HG03139 (cell line): ENCODE data around the gene LRP11.
"Not testable (repeated sequence)": the region's sequence is repeated elsewhere in the genome, so short reads cannot be mapped to it uniquely, and the experiment has no call there.

Experiments used
- ATAC-seq: cut with Tn5 transposase; IDR thresholded peaks from one replicate; pipeline ENCODE4 v1.9.1; 2021; ENCODE audit not compliant: unreplicated experiment

Gene LRP11

GRCh38 chr6:149869275-149869892 is 5.2 kb upstream of the LRP11 start:
- no peak for ATAC-seq

DNA sequence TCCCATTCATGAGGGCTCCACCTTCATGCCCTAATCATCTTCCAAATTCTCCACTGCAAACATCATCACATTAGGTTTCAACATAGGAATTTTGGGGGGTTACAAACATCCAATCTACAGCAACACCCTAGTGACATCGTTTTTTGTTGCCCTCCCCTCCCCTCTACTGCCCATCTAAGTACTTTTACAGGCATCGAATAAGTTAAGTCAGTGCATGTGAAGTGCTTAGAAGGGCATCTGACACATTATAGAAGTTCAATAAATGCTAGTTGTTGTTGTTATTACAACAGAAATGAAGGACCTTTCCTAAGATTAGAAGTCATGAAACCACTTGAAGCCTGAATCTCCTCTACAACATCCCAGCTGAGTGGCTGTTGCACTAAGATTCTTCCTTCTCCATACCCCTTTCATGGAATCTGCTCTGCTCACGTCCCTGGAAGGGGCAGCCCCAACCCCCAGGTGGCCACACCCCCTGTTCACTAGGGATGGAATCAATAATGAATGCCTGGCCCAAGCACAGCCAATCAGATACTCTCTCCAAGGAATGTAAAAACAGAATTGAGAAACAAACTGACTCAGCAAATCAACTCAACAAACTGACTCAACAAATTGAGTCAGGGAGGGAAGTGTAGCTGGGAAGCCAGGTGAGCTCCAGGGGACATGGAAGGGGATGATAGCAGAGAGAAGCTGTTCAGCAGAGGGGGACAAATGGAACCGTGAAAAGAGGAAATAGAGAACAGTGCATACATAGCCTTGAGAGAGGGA is 3.9 kb upstream of the LRP11 start:
- ATAC-seq, result no peak

DNA sequence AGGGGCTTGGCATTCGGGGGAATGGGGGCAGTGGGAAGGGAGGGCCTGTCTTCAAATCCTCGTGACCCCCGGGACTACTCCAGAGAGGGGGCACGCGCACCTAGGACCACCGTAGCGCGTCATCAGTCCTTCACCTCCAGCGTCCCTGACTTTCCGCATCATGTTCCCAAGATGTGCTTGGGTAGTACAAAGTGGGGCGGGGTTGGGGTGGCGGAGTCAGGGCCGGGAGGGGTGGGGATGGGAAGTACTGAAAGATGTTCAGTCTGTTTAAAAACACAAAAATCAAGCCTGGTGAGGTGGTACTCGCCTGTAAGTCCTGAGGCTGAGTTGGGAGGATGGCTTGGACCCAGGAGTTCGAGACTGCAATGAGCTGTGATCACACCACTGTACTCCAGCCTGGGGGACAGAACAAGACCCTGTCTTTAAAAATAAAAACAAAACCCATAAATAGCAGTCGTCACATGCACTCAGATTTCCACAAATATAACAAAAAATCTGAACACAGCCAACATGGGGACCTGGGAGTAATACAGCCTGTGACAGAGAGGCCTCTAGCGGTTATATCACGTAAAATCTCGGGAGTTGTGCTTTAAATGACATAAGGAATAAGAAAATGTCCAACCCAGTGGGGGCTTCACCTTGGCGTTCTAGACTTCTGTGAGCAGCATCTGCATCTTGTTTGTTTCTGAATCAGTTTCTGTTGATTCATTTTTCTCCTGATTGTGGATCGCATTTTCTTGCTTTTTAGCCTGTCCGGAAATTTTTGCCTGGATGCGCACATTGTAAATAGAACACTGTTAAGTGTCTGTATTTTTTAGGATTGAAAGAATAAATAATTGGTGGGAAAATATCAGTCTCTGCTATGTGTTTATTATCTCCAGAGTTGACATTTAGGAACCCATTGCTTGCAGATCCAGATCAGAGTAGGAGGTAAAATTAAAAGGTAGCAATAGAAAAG is 698 bp upstream of the LRP11 start:
- no peak for ATAC-seq

DNA sequence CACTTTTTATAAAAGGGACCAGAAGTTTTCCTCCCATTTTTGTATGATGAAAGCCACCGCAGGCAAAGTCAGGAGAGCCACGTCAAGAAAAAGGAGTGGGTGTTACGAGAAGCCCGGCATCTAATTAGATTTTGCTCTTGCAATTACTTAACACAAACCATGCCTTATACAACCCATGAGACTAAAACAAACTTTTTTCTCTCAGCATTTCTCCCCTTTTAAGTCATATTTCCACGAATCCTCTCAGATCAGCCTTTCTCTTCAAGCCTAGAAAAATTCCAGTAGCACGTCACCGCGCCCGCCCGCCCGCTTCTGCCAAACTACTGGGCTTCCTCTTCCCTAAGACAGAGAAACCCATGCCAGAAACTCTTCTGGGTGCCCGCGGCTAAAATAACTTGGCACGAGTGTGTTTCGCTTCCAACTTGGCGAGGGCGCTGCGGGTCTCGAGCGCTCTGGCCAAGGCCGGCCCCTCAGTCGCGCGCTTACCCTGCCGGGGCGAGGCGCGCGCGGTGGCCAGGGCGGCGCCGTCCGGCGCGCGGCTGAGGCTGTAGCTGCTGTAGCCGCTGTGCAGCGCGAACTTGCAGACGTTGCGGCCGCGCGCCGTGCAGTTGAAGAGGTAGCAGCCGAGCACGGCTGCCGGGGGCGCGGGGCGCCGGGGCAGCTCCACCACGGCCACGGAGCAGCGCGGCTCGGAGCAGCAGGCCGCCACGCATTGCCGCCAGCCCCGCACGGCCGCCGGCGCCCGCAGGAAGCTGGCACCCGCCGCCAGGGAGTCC is 1.0 kb downstream of the LRP11 start:
- peak; percentile 38 for ATAC-seq

- not testable (repeated sequence) for ATAC-seq
Observed at GRCh38 chr6:149862424-149862738, 1.8 kb downstream of the LRP11 start.

- ATAC-seq, result no peak
Observed at GRCh38 chr6:149861603-149862423, 2.3 kb downstream of the LRP11 start.

- ATAC-seq, result no peak
Observed at GRCh38 chr6:149860834-149861602, 3.1 kb downstream of the LRP11 start.

DNA sequence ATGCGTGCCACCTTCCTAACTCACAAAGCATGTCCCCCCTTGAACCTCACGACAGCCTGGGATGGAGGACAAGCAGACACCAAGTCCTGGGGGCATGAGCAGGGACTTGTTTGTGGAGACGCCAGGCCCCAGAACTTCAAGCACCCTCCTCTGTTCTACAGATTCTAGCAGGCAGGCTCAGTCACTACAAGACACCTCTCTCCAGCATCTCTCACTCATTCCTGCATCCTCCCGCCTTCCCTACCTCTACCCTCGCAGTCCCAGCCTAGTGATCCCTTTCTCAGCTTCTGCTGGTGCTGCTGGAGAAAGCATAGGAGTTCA is 3.7 kb downstream of the LRP11 start:
- ATAC-seq, result no peak

DNA sequence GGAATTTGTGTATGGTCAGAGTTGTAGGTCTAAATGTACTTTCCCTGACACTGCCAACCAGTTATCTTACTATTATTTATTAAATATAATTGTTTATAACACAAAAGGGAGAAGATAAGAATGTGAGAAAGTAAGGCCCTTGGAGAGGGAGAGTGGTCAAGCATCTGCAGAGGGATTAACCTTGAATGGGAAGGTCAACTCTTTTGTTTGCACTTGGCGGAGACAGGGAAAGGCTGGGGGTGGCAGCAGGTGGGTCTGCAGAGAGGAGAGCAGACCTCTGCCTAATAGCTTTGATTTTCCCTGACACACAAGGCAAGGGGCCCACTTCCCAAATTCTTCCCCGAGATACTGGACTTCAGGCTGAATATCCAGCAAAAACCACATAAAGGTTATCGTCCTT is 4.2 kb downstream of the LRP11 start:
- ATAC-seq, result no peak

GRCh38 chr6:149859368-149859767 is 4.8 kb downstream of the LRP11 start:
- ATAC-seq, result no peak

DNA sequence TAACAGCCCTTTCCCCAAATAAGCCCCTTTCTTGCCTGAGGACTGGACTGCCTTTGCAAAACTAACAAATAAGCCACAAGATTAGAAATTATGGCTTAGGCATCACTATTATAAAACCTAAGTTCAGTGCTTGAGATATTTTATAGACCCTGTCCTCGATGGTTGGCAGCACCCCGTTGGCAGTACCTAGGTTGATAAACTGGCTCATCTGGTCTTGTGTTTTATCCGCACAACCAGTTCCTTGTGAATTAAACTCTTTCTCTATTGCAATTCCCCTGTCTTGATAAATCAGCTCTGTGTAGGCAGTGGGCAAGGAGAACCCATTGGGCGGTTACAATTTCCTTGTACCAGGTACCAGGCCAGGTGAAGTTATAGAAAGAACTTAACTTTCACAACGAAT is 6.6 kb downstream of the LRP11 start:
- ATAC-seq, result no peak

GRCh38 chr6:149856256-149856994 is 7.7 kb downstream of the LRP11 start:
- no peak for ATAC-seq

DNA sequence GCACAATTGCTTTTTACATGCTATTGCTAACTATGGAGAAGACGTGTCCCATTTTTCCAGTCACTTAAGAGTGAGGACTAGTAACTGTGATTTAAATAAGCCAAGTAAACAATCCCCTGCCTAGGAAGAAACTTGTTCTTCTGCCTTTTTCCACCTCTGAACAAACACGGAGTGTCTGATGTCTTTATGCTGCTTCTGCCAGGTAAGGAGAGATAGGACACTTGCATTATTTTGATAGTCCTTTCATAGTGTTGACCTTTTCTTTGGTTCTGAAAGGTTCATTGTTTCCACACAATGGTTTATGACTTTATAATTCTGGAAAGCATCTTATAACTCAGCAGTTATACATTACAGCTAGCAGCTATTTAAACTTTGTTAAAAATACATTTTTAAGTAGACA is 8.4 kb downstream of the LRP11 start:
- no peak for ATAC-seq

DNA sequence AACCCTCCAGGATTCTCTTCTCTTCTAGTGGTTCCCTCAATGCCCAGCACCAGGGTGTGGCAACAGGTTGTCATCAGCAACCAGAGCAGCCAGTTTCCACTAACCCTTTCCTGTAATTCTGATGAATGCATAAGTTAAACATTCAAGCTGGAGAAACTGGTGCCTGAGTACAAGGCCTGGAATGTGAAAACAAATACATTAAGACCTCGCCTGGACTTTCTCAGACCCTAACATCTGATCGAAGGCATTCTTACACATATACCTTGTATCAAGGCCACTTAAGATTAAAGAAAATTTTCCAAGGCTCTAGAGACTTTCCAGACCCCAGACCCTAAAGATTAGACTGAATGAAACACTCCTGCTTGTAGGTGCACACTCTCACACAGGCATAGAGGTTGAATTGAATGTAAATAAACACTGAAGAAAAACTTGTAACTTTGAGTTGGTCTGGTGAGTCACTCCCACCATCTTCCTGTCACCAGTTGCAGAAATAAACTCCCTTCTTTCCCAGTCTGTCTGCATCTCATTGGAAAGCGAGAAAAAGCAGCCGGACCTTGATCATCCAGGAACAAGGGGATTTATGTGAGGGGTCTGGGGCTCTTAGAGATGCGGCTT is 9.0 kb downstream of the LRP11 start:
- ATAC-seq, result no peak

GRCh38 chr6:149854532-149854931 is 9.6 kb downstream of the LRP11 start:
- no peak for ATAC-seq

- not testable (repeated sequence) for ATAC-seq
Observed at GRCh38 chr6:149854017-149854416, 10.1 kb downstream of the LRP11 start.

GRCh38 chr6:149852881-149853280 is 11.3 kb downstream of the LRP11 start:
- ATAC-seq, result no peak

DNA sequence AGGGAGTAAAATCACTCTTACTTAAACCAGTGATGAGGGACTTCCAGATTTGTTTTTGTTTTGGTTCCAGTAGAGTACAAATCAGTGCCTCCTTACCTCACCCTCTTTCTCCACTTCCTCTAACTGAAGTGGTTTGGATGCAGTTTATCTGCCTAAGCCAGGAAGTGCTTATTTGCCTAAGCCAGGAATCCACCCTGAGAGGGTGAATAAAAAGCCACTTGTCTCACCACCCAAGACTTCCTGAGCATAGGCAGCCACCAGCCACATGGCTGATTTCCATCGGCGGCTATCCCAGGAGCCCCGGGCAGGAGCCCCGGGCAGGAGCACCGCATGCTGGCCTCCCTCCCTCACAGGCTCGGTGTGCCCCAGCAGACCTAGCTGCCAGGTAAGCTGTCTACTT is 12.0 kb downstream of the LRP11 start:
- ATAC-seq, result no peak
